Islet precursor cell (in vitro differentiated cells): Measurements from ENCODE around the gene ROR2.
"Not testable (repeated sequence)": the region's sequence is repeated elsewhere in the genome, so short reads cannot be mapped to it uniquely, and the experiment has no call there.

Experiments
- DNase-seq: peaks from one replicate; pipeline ENCODE4 v3.0.0-alpha.2; 2018

Gene ROR2

DNA sequence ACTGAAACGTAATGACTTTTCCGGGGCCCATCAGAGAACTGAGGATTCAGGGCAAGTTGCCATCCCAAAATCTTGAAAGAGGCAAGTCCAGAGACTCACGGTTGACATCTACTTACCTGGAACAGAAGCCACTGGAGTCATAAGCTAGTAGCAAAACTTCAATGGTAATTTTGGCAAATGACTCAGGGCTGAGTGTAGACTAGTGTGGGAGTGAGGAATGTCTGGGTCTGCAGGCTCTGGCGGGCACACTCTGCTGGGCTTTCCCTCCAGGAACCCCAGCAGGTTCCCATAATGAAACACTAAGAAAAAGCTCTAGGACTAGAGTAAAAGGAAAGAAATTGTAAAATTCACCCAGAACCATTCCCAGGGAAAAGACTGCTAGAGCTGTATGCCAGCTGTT lies 403.5 kb downstream of the ROR2 start:
- no peak for DNase-seq

DNA sequence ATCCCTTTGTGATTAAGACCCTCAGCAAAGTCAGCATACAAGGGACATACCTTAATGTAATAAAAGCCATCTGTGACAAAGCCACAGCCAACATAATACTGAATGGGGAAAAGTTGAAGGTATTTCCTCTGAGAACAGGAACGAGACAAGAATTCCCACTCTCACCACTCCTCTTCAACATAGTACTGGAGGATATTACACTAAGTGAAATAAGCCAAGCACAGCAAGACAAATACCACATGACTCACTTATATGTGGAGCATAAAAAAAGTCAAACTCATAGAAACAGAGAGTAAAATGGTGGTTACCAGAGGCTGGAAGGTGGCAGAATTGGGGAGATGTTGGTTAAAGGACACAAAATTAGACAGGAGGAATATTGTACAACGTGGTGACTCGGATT lies 408.3 kb downstream of the ROR2 start:
- no peak for DNase-seq

DNA sequence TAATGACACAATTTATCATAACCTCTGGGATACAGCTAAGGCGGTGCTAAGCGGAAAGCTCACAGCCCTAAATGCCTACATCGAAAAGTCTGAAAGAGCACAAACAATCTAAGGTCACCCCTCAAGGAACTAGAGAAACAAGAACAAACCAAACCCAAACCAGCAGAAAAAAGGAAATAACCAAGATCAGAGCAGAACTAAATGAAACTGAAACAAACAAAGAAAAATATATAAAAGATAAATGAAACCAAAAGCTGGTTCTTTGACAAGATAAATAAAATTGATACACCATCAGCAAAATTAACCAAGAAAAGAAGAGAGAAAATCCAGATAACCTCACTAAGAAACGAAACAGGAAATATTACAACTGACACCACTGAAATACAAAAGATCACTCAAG lies 409.5 kb downstream of the ROR2 start:
- not testable (repeated sequence) for DNase-seq

- DNase-seq = peak; percentile 73
Measured at GRCh38 chr9:91536211-91536691, 413.8 kb downstream of the ROR2 start.

DNA sequence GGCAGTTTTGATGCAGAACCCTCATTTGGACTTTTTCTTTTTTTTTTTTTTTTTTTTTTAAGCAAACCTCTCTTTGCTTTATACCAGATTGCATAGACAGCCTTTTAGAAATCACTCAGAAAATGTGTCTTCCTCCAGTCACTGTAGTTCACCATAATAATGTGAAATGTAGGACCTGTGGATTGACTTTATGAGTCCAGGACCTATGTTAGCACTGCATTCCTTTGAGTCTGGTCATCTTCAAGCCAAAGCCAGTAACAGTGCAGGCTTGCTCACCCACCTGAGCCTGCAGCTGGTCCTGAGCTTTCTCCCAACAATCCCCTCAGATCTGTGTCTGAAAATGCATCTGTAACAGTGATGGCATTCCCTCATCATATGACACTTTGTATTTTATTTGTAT lies 415.7 kb downstream of the ROR2 start:
- DNase-seq = peak; percentile 73

- no peak for DNase-seq
Measured at GRCh38 chr9:91533382-91533781, 416.6 kb downstream of the ROR2 start.

GRCh38 chr9:91532325-91532724 lies 417.7 kb downstream of the ROR2 start:
- no peak for DNase-seq

- DNase-seq = no peak
Measured at GRCh38 chr9:91530829-91531228, 419.2 kb downstream of the ROR2 start.

DNA sequence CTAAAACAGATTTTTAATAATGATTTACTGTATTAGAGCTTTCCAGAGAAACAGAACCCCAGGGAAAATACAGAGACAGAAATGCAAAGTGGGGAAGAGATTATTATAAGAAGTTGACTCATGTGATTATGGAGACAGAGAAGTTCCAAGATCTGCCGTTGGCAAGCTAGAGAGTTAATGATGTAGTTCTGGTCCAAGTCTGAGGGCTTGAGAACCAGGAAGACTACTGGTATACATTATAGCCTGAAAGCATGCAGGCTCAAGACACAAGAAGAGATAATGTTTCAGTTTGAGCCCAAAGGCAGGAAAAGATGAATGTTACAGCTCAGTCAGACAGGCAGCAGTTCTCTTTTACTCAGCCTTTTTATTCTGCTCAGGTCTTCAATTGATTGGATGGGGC lies 427.5 kb downstream of the ROR2 start:
- no peak for DNase-seq

DNA sequence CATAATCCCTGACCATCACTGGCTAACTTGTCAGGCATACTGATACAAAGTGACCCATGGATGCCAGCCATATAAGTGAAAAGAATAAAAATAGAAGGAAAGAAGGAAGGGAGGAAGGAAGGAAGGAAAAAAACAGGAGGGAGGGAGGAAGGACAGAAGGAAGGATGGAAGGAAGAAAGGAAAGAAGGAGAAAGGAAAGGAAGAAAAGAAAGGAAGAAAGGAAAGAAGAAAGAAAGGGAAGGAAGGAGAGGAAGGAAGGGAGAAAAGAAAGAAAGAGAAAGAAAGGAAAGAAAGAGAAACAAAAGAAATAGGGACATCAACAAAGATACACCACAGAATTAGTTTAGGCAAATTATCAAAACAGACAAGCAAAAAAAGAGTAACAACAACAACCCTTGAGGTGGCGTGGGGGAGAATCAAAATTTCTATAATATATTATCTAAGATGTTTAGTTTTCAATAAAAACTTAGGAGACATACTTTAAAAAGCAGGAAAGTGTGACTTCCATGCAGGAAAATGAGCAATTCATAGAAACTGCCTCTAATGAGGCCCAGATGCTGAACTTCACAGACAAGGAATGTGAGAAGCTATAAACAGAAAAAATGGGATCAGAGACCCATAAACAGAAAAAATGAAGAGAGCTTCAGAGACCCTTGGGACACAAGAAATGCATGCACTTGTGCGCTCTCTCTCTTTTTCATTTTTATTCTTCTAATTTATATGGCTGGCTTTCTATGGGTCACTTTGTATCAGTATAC lies 430.3 kb downstream of the ROR2 start:
- DNase-seq = no peak

GRCh38 chr9:91518462-91518861 lies 431.6 kb downstream of the ROR2 start:
- peak; percentile 59 for DNase-seq

DNA sequence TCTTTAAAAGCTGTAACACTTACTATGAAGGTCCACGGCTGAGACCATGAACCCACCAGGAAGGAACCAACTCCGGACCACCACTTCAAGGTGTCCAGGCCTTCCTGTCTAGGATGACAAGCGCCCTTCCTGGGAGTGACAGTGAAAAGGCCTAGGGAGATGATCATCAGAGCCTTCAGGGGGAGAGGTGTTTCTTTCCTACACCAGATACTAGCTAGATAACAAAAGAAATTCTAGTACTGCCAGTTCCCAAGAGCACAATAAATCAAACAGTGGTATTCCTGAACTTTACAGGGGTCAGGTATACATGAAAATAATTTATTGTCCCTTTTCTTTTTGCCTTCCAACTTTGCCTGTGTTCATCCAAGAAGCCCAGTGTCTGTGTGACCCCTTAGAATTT lies 432.2 kb downstream of the ROR2 start:
- DNase-seq = no peak

DNA sequence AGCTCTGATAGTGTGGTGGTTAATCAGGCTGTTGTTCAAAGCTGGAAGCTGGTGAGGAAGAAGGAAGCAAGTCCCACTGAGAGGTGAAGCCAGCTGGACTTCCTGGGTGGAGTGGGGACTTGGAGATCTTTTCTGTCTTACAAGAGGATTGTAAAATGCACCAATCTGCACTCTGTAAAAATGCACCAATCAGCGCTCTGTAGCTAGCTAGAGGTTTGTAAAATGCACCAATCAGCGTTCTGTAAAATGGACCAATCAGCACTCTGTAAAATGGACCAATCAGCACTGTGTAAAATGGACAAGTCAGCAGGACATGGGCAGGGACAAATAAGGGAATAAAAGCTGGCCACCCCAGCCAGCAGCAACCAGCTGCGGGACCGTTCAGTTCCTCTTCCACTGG lies 432.7 kb downstream of the ROR2 start:
- DNase-seq = not testable (repeated sequence)

GRCh38 chr9:91516777-91517176 lies 433.3 kb downstream of the ROR2 start:
- DNase-seq = no peak

DNA sequence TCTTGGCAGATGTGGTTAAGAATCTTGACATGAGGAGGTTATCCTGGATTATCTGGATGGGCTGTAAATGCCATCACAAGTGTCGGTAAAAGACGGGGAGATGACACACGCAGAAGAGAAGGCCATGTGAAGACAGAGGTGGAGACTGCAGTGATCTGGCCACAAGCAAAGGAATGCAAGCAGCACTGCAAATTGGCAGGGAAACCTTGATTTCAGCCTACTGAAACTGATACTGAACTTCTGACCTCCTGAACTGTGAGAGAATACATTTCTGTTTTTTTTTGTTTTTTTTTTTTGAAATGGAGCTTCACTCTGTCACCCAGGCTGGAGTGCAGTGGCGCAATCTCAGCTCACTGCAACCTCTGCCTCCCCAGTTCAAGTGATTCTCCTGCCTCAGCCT lies 433.9 kb downstream of the ROR2 start:
- DNase-seq = no peak

DNA sequence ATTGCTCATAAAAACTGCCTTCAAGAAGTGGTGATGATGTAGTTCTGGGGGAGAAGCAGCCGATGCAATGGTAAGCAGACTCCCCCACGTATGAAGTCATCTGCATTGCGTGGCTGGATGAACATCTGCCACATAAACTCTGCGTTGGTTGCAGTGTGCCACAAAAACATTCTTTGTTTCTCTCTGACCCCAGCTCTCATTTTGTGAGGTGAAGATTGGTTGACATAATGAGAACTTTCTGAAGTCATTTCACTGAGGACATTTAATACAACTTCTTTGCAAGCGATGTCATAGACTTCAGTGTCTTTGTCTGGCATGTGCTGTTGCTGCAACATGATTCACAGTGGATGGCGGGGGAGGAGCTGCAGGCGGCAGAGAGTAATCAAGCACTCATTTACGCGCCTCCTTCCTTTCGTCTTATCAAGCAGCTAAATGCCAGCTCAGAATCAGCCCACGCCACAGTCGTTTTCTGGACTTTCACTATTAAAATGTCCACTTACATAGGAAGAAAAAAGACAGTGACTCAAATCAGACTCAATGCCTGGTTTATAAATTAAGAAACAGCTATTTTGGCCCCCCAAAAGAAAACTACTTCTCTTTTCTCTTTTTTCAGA lies 434.8 kb downstream of the ROR2 start:
- peak; percentile 88 for DNase-seq
